Endometrial microvascular endothelial cells (primary cell): ENCODE data around the gene VSTM2L. TPM values are rescaled to one million over a fixed set of nuclear protein-coding genes. Genes with fewer than 3 reads are reported as not detected.

Source experiments
- in situ Hi-C: cut with HindIII; loops from 2 replicates; pipeline ENCODE4 v1.10.0; 2017; ENCODE audit warnings: low sequenced_read_pairs, low pct_unique_long_range_greater_than_20kb; ENCODE audit errors: inconsistent ontology term
- total RNA-seq: library from RNA; depleted of rRNA; stranded (reverse); fragments of >200 nt; gene quantifications from one replicate; pipeline ENCODE4 v1.2.3, GENCODE V29; 2015; ENCODE audit errors: inconsistent ontology term

VSTM2L gene
- total RNA-seq, 1 donor from 2014 or later = 0.09 TPM

GRCh38 chr20:37896932-37897548, 5.9 kb upstream of the VSTM2L start:
- in situ Hi-C loops = no loop called here

GRCh38 chr20:37898233-37899104, 4.5 kb upstream of the VSTM2L start:
- in situ Hi-C loops = no loop called here

GRCh38 chr20:37899105-37900045, 3.6 kb upstream of the VSTM2L start:
- in situ Hi-C loops = no loop called here

- in situ Hi-C loops = no loop called here
These were observed 1.7 kb upstream of the VSTM2L start for GRCh38 chr20:37901240-37901639.

- in situ Hi-C loops = no loop called here
These were observed 1.0 kb upstream of the VSTM2L start for GRCh38 chr20:37901654-37902503.

GRCh38 chr20:37903317-37904007, 535 bp downstream of the VSTM2L start:
- in situ Hi-C loops = no loop called here

- in situ Hi-C loops = no loop called here
These were observed 1.2 kb downstream of the VSTM2L start for GRCh38 chr20:37904008-37904642.

GRCh38 chr20:37904845-37905373, 2.0 kb downstream of the VSTM2L start:
- in situ Hi-C loops = no loop called here

- in situ Hi-C loops = no loop called here
These were observed 3.0 kb downstream of the VSTM2L start for GRCh38 chr20:37905671-37906613.

GRCh38 chr20:37907330-37907676, 4.4 kb downstream of the VSTM2L start:
- in situ Hi-C loops = no loop called here

GRCh38 chr20:37907677-37908401, 4.9 kb downstream of the VSTM2L start:
- in situ Hi-C loops = no loop called here

GRCh38 chr20:37911261-37911660, 8.3 kb downstream of the VSTM2L start:
- in situ Hi-C loops = loop anchor here (10.0 kb wide), 1 partner anchor 84 kb away; no protein-coding TSS in a partner anchor

GRCh38 chr20:37911838-37912281, 8.9 kb downstream of the VSTM2L start:
- in situ Hi-C loops = loop anchor here (10.0 kb wide), 1 partner anchor 83 kb away; no protein-coding TSS in a partner anchor

- in situ Hi-C loops = loop anchor here (10.0 kb wide), 1 partner anchor 82 kb away; no protein-coding TSS in a partner anchor
These were observed 9.9 kb downstream of the VSTM2L start for GRCh38 chr20:37912874-37913273.
